ENCODE data around the gene OR8D2.

DNA sequence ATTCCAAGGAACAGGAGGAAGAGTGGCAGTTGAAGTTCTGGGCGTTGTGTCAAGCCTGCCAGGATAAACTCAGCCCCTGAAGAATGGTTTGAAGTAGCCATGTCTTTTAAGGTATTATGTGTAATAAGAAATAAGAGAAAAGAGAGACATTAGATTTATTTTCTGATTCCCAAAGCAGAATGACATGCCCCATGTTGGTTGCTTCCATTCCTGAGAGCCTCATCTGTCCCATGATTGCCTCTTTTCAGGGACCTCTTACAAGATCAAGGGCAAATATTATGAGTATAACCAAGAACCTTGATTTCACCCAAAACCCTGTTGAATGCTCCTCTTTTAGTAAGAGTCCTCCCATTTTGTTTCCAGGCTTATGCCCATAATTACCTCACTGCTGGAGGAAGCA, at the start of gene OR8D2:
- TF ChIP-seq, protein P1, sequence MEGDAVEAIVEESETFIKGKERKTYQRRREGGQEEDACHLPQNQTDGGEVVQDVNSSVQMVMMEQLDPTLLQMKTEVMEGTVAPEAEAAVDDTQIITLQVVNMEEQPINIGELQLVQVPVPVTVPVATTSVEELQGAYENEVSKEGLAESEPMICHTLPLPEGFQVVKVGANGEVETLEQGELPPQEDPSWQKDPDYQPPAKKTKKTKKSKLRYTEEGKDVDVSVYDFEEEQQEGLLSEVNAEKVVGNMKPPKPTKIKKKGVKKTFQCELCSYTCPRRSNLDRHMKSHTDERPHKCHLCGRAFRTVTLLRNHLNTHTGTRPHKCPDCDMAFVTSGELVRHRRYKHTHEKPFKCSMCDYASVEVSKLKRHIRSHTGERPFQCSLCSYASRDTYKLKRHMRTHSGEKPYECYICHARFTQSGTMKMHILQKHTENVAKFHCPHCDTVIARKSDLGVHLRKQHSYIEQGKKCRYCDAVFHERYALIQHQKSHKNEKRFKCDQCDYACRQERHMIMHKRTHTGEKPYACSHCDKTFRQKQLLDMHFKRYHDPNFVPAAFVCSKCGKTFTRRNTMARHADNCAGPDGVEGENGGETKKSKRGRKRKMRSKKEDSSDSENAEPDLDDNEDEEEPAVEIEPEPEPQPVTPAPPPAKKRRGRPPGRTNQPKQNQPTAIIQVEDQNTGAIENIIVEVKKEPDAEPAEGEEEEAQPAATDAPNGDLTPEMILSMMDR (IDR thresholded peaks at IDR 0.05) = no peak
- TF ChIP-seq EP300 (IDR thresholded peaks at IDR 0.05; ENCODE audit: low read depth) (no peak), POLR2AphosphoS5 (IDR thresholded peaks at IDR 0.05) (no peak)
